DMS114 treated with DMSO at 0.1 percent for 48 hours (cell line): Measurements from ENCODE around the gene AP2A2.

Source experiments
- DNase-seq: peaks from one replicate; lab custom pipeline; 2025; ENCODE audit not compliant: unreplicated experiment; lab: John Stamatoyannopoulos, UW

Gene AP2A2

DNA sequence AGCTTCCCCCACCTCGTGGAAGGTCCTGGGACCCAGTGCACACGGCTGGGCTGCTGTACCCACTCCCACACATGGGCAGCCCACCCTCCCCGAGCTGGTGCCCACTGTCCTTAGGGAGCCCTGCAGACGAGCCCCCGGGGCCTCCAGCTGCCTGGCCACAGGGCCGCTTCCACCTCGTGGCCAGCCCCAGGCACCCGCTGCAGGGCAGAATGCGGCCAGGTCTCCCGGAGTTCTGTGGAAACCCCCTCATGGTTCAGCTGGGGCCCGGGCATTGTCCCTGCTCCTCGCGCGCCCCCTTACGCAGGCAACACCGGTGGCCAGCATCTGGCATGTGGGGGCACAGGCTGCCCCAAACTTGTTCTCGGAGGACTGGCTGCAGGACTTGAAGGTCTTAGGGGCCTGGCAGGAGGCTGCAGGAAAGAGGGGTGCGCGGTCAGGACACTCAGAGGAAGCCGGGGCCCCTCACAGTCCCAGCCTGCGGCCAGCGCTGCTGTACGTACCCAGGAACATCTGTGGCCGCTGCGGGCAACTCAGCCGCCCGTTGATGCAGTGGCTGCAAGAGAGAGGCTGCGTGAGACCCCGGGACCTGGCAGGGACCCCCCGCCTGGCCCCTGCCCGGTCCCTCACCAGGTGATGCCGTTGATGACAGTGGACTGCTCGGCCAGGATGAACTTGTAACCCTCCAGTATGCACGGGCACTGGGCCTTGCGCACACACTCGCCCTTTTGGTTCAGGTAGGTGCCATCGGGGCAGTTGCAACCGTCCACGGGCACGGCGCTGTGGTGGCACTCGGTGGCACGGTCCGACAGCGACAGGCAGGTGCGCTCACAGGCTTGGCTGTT lies 101.2 kb downstream of the AP2A2 start:
- DNase-seq = no peak

- DNase-seq = no peak
Measured at GRCh38 chr11:1027483-1028290, 102.0 kb downstream of the AP2A2 start.

GRCh38 chr11:1028291-1028540 lies 102.5 kb downstream of the AP2A2 start:
- no peak for DNase-seq

GRCh38 chr11:1028616-1029015 lies 102.9 kb downstream of the AP2A2 start:
- DNase-seq = no peak

- DNase-seq = no peak
Measured at GRCh38 chr11:1029051-1029450, 103.4 kb downstream of the AP2A2 start.

DNA sequence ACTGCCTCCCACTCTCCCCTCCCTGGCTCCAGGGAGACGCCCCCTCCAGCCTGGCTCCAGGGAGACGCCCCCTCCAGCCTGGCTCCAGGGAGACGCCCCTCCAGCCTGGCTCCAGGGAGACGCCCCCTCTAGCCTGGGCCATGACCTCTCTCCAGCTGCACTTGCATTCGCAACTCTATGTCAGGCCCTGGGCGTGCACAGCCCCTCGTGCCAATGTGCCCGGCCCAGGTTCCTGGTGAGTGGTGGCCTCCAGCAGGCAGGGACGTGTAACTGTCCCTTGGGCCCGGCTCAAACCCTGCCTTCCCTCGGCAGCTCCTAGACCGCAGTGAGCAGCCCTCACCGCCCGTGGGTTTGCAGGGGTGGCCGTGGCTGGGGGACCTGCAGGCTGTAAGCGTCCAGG lies 104.0 kb downstream of the AP2A2 start:
- no peak for DNase-seq

- DNase-seq = no peak
Measured at GRCh38 chr11:1030086-1030485, 104.4 kb downstream of the AP2A2 start.

- DNase-seq = no peak
Measured at GRCh38 chr11:1030556-1030955, 104.9 kb downstream of the AP2A2 start.

DNA sequence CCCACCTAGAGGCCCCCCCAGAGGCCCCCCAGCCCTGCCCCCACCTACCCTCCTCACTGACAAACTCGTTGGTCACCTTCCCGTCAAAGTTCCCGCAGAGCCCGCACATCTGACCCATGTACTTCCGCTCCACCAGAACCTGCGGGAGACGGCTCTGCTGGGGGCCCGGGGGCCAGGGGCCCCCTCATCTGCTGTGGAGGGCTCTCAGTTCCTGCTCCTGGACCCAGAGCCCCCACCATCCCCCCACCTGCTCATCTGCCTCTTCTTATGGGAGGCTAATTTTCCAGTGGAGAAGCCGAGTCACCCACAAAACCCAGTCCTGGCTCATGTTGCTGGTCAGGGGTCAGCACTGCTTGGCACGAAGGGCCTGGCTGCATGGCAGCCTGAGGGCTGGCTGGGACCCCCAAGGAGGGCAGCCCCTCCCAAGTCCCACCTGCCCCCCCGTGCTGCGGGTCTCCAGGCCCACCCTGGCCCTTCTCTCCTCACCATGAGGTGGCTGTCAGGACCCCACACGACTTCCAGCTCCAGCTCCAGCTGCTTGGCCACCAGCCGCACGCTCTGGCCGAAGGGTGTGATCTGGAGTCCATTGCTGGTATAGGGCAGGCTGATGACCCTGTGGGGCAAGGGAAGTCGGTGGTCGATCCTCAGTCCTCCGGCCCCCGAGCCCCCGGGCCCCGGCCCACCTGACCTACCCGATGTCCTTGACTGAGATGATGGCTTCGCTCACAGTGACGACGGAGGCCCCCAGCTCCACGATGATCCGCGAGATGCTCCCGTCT lies 105.6 kb downstream of the AP2A2 start:
- DNase-seq = no peak

DNA sequence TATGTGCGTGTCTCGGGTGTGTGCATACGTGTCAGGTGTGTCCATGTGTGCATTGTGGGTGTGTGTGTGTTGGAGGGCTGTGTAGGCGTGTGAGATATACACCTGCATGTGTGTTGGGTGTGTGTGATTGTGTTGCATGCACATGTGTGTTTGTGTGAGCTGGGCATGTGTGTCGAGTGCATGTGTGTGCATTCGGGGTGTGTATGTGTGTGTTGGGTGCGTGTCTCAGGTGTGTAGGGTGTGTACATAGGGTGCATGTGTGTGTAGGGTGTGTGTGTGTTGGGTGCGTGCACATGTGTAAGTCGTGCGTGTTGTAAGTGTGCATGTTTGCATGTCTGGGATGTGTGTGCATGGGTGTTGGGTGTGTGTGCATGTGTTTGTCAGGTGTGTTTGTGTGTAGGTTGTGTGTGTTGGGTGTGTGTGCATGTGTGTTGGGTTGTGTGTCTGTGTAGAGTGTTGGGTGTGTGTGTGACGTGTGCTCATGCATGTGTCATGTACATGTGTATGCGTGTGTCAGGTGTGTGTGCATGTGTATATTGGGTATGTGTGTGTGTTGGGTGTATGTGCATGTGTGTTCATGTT lies 106.7 kb downstream of the AP2A2 start:
- no peak for DNase-seq

DNA sequence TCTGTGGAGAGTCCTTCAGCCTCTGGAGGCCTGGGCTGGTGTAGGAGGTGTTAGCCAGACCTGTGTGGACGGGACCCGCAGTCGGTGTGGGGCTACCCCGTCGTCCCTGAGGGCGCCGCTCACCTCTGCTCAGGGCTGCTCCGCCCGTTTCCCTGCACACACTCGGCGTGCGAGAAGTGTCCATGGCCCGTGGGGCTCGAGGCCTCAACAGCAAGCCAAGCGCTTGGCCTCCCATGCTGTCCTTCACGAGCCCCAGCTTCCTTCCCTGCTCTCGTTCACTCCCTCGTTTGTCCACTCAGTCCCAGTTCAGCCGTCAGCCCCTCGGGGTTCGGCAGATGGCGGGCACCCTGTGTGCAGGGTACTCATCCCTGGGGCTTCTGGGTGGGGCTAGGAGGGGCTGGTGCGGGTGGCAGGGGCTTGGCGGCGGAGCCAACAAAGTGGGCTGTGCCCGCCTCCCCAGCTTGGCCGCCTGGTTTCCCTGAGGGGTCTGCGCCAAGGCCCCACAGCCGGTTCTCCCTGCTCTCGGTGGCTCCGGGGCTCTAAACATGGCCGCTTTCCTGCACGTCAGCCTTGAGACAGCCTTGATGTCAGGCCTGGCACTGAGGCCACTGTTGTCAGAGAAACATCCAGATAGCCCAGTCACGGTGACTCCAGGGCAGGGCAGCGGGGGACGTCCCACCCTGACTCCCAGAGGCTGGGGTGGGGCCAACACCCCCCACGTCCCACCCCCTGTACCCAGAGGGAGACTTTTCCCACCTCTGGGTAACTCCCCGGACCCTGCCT lies 107.5 kb downstream of the AP2A2 start:
- DNase-seq = no peak

GRCh38 chr11:1034001-1034400 lies 108.3 kb downstream of the AP2A2 start:
- DNase-seq = no peak

GRCh38 chr11:1034456-1035295 lies 109.0 kb downstream of the AP2A2 start:
- DNase-seq = no peak

GRCh38 chr11:1035577-1036283 lies 110.1 kb downstream of the AP2A2 start:
- DNase-seq = no peak

DNA sequence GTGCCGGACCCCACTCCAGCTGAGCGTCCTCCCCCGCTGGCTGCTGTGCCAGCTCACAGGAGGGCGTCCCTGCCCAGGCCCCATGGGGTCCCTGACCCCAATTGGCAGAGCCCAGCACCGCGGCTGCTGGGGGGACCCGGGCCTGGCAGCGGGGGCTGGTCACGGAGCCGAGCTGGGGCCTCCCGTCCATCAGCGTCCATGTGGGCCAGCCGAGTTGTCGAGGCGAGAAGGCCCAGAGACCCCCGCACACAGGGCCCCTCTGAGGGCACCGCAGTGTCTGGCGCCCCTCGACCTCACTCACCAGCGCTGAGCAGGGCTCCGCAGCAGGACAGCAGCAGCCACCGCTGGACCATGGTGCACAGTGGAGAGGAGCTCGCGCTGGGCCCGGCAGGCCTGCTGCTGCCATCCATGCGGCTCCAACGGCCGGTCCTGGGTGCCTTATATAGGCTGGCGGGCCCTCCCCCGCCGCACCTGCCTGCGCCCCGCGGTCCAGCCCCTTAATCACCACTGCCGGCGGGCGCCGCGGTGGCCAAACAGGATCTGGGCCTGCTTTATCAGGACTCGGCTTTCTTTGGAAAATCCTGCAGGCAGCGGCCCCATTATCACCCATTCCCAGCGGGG lies 110.7 kb downstream of the AP2A2 start, which contains the start of gene MUC6:
Gene MUC6 (minus strand): TSS at position 416 of the 621 bp plus-strand sequence. CDS start 63 bp downstream, at position 353.
- DNase-seq = no peak

DNA sequence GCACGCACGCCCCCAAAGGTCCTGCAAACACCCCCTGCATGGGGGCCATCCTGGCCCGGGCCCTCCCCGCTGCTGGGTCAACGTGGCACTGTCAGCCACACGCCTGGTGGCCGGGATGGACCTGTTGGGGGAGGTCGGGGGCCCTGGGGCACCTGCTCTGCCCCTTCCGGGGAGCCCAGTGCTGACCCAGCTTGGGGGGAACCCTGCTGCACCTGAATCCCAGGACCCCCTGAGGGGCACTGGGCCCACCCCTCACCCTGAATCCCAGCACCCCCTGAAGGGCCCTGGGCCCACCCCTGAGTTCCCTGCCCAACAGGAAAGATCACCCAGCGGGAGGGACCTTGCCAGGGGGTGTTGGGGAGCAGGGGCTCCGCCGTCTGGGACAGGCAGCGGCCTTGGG lies 111.3 kb downstream of the AP2A2 start:
- no peak for DNase-seq

DNA sequence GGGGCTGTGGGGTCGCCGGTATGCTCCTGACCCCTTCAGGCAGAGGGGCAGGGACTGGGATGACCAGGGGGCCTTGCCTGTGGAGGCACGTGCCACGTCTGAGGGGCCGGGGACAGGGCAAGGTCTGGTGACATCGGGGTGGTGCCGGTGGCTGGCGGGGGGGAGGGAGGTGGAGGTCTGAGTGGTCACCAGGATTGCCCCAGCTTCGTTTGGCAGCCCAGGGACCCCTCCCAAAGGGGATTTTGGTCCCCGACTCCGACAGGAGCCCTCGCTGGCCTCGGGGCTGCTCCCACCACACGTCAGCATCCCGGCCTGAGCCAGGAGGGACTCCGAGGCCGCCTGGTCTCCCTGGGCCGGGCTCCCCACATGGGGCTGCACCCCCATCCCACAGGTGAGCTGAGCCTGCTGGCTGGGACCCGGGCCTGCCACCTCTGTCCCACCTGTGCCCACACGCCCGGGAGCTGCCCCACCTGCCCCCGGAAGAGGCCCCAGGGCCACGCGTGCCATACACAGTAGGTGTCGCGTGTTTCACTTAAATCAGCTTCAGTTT lies 111.9 kb downstream of the AP2A2 start:
- DNase-seq = no peak

- no peak for DNase-seq
Measured at GRCh38 chr11:1038361-1038760, 112.7 kb downstream of the AP2A2 start.
